ENCODE results near the gene AEBP1. TPM values are rescaled to one million over a fixed set of nuclear protein-coding genes. Genes with fewer than 3 reads are reported as not detected.

Gene AEBP1
- 100 to 1,000 TPM in 4 of 10 donors, 10 to 100 TPM in 6; 58.9 to 135 (median 84.9) TPM for polyA plus RNA-seq (ENCODE audit: insufficient read length in 10 of 10)
- long read RNA-seq, donor 1, full-length matches to known transcripts, result 12 of 34 reads
- long read RNA-seq, donor 1, partial matches to known transcripts, result 22 of 34 reads
- long read RNA-seq, donor 1, other reads (novel, unspliced or antisense), result 0 of 34 reads
- long read RNA-seq, donor 2, full-length matches to known transcripts, result 3 of 19 reads
- long read RNA-seq, donor 2, partial matches to known transcripts, result 16 of 19 reads
- long read RNA-seq, donor 2, other reads (novel, unspliced or antisense), result 0 of 19 reads
- long read RNA-seq, donor 3, result 0 reads
- long read RNA-seq, donor 4, full-length matches to known transcripts, result 4 of 9 reads
- long read RNA-seq, donor 4, partial matches to known transcripts, result 5 of 9 reads
- long read RNA-seq, donor 4, other reads (novel, unspliced or antisense), result 0 of 9 reads
- long read RNA-seq, donor 5, partial matches to known transcripts, result 71 of 71 reads
- long read RNA-seq, donor 5, other reads (novel, unspliced or antisense), result 0 of 71 reads
- long read RNA-seq, donor 6, full-length matches to known transcripts, result 11 of 56 reads
- long read RNA-seq, donor 6, partial matches to known transcripts, result 45 of 56 reads
- long read RNA-seq, donor 6, other reads (novel, unspliced or antisense), result 0 of 56 reads
- long read RNA-seq, donor 7, full-length matches to known transcripts, result 9 of 26 reads
- long read RNA-seq, donor 7, partial matches to known transcripts, result 17 of 26 reads
- long read RNA-seq, donor 7, other reads (novel, unspliced or antisense), result 0 of 26 reads
- long read RNA-seq, donor 8, full-length matches to known transcripts, result 4 of 42 reads
- long read RNA-seq, donor 8, partial matches to known transcripts, result 38 of 42 reads
- long read RNA-seq, donor 8, other reads (novel, unspliced or antisense), result 0 of 42 reads
- long read RNA-seq, donor 9, partial matches to known transcripts, result 0 of 2 reads
- long read RNA-seq, donor 9, other reads (novel, unspliced or antisense), result 0 of 2 reads

DNA sequence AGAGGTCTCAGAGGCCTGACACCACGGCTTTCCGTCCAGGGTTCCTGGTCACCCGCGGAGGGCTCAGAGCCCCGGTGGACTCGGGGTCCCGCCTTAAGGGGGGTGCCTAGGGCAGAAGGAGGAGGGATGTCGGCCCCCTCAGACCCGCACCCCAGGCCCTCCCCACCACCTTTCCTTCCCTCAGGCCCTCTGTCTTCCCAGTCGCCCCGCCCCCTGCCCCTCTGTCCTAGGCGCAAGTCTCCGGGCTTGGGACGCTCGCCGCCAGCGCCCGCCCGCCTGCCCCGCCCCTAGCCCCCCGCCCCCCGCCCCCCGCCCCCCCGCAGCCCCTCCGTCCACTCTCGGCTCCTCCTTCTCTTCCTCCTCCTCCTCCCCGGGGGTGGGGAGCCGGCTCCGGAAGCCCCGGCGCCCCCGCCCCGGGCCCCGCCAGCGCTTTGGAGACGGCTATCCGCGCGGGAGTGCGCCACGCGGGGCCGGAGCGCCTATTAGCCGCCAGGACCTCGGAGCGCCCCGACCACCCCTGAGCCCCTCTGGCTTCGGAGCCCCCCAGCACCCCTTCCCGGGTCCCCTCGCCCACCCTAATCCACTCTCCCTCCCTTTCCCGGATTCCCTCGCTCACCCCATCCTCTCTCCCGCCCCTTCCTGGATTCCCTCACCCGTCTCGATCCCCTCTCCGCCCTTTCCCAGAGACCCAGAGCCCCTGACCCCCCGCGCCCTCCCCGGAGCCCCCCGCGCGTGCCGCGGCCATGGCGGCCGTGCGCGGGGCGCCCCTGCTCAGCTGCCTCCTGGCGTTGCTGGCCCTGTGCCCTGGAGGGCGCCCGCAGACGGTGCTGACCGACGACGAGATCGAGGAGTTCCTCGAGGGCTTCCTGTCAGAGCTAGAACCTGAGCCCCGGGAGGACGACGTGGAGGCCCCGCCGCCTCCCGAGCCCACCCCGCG, at the start of gene AEBP1:
TSS of gene AEBP1 (plus strand) at position 423 of the 937 bp plus-strand sequence. CDS start at position 744, 321 bp downstream.
- peak in 2 of 3 donors; percentile 57 to 79 for DNase-seq

DNA sequence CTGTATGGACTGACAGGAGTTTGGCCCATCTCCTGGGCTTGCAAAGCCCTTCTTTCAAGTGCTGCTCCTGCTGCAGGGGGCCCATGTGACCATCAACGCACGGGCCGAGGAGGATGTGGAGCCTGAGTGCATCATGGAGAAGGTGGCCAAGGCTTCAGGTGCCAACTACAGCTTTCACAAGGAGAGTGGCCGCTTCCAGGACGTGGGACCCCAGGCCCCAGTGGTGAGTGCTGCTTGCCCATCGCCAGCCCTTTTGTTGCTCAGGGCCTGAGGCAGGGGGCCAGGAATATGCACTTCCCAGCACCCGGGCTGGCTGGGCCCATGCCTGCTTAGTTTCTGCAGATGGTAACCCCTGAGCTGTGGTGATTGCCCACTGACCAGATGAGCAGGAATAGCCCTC, 47.5 kb upstream of the AEBP1 start:
- DNase-seq, result no peak

DNA sequence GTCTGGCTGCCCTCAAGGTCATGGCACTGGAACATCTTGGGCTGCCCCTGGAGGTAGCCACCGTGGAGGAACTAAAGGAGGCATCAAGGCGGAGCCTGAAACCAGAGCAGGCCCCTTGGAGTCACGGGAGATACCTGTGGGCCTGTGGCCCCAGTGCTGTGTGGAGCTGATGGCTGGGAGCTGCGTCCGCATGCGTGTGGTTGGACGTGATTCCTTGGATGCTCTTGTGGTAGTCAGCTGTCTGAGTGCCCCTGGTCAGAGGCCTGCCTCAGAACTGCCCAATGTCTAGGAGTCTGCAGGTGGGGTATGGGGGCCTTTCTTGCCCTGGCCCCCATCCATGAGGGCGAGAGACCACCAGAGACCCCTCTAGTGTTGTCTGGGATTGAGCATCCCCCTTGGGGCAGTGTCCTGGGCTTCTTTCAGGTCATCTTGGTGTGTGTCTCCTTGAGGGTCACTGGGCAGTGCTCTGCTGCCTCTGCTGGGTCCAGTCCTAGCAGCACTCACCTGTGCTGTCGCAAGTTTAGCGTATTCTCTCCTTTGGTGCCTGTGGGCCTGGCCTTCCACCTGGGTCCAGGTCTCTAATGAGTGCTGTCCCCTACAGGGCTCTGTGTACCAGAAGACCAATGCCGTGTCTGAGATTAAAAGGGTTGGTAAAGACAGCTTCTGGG, 46.8 kb upstream of the AEBP1 start:
- no peak for DNase-seq

DNA sequence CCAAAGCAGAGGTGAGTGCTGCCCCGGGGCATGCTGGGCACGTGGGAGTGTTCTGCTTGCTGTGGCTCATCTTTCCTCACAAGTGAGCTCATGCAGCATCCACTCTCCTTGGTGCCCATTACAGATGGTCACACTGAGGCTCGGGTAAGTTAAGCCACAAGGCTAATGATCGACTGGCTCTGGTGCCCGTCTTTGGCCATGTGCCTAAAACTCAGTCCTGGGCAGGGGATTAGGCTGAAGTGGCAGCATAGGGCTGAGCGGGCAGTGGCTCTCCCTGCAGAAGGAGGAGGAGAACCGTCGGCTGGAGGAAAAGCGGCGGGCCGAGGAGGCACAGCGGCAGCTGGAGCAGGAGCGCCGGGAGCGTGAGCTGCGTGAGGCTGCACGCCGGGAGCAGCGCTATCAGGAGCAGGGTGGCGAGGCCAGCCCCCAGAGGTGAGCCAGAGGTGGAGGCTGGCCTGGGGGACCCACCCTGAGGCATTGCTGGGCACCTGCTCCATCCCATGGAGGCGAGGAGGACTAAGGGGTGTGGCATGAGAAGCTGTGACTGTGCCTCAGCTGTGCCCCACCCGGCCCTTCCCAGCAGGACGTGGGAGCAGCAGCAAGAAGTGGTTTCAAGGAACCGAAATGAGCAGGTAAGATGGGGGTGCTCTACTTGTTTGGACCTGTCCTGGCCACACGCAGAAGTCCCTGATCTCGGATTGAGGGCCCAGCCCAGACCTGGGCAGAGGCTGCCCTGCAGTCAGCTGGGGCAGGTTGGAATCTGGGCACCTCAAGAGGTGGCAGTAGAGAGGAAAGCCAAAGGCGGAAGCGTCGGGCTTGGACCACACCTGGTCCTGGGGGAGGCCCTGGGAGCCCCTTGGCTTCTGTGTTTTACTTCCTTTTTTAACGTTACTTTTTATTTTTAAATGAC, 46.0 kb upstream of the AEBP1 start:
- DNase-seq, result no peak

DNA sequence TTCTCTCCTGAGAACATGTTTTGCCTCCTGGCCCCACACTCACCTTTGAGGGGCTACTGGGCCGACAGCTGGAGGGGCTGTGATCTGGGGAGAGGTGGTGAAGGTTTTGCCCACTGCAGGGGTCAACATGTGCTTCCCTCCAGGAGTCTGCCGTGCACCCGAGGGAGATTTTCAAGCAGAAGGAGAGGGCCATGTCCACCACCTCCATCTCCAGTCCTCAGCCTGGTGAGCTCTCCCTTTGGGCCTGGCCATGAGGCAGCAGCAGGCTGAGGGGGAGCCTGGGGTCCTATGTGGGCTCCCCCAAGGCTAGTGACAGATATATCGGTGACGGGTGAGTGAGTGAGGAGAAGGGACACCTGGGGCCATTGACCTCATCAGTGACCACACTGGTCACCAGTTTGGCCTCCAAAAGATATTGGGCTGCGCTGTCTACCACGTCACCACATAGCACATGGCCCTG, 45.4 kb upstream of the AEBP1 start:
- DNase-seq, result no peak

DNA sequence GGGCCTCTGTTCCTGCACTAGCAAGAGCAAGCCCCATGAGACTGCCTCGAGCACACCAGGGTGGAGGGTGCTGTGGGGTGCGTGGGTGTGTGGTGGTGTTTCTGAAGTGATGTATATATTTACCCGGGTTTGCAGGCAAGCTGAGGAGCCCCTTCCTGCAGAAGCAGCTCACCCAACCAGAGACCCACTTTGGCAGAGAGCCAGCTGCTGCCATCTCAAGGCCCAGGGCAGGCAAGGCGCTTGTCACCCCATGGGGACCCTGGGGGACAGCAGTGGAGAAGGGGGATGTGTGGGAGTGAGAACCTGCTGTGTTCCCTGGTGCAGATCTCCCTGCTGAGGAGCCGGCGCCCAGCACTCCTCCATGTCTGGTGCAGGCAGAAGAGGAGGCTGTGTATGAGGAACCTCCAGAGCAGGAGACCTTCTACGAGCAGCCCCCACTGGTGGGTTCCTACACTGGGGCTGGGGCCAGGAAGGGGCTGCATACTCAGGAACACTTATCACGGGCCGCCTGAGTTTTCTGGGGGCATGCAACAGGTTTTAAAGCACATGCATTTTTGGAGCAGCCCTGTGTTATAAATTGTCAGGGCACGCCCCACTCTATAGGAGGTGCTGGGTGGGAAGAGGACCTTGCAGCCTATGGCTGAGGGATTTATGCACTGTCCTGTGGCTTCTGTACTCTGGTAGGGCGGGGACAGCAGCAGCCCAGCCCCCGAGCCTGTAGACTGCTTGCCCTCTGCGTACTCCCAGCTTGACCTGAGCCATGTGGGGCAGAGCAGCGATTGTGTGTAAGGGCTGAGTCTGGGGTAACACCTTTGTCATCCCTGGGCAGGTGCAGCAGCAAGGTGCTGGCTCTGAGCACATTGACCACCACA, 44.7 kb upstream of the AEBP1 start:
- DNase-seq, result no peak

DNA sequence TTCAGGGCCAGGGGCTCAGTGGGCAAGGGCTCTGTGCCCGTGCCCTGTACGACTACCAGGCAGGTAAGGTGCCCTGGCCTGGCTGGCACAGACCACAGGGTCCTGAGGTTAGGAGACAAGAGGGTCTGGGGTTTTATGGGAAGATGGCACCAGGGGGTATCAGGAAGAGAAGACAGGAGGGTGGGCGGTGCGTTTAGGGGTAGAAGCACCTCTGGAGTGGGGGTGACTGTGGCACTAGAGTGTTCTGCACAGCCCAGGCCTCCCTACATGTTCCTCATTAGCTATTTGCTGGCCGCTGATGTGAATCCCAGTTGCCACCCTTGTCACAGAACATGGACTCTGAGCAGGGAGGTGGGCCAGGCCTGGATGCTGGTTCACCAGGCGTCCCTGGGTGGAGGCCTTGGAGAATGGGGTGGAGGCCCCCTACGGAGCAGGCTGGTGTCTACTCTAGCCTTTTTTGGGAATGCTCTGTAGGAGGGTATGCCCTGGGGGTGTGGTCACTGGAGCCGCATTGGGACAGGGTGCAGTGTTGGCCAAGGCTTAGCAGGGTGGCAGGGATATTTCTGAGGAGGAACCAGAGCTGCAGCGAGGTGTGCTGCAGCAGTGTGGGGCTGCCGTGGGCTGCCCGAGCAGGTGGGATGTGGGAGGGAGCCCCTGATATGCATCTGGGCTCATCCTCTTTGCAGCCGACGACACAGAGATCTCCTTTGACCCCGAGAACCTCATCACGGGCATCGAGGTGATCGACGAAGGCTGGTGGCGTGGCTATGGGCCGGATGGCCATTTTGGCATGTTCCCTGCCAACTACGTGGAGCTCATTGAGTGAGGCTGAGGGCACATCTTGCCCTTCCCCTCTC, 43.8 kb upstream of the AEBP1 start:
- no peak for DNase-seq

DNA sequence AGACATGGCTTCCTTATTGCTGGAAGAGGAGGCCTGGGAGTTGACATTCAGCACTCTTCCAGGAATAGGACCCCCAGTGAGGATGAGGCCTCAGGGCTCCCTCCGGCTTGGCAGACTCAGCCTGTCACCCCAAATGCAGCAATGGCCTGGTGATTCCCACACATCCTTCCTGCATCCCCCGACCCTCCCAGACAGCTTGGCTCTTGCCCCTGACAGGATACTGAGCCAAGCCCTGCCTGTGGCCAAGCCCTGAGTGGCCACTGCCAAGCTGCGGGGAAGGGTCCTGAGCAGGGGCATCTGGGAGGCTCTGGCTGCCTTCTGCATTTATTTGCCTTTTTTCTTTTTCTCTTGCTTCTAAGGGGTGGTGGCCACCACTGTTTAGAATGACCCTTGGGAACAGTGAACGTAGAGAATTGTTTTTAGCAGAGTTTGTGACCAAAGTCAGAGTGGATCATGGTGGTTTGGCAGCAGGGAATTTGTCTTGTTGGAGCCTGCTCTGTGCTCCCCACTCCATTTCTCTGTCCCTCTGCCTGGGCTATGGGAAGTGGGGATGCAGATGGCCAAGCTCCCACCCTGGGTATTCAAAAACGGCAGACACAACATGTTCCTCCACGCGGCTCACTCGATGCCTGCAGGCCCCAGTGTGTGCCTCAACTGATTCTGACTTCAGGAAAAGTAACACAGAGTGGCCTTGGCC, 43.0 kb upstream of the AEBP1 start:
- DNase-seq, result no peak

DNA sequence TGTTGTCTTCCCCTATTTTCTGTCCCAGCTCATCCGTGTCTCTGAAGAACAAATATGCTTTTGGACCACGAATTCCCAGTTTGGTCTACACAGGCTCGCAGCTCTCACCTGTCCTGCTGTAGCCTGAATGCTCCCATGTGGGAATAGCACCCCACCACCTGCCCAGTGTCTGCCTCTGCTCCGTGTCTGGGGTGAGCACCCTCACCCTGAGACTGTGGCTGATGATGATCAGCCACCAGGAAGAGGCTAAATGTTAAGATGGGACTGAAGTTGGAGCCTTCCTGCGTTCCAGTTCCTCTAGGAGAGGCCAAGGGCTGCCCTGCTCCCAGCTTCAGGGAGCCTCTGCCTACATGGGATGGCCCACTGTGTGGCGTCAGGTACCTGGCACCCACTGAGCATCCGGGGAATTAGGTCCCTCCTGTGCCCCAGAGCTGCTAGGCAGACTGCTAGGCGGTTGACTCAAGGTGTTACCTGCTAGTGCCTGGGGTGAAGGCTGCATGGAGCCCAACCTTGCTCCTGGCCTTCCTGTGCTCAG, 42.4 kb upstream of the AEBP1 start:
- no peak for DNase-seq

DNA sequence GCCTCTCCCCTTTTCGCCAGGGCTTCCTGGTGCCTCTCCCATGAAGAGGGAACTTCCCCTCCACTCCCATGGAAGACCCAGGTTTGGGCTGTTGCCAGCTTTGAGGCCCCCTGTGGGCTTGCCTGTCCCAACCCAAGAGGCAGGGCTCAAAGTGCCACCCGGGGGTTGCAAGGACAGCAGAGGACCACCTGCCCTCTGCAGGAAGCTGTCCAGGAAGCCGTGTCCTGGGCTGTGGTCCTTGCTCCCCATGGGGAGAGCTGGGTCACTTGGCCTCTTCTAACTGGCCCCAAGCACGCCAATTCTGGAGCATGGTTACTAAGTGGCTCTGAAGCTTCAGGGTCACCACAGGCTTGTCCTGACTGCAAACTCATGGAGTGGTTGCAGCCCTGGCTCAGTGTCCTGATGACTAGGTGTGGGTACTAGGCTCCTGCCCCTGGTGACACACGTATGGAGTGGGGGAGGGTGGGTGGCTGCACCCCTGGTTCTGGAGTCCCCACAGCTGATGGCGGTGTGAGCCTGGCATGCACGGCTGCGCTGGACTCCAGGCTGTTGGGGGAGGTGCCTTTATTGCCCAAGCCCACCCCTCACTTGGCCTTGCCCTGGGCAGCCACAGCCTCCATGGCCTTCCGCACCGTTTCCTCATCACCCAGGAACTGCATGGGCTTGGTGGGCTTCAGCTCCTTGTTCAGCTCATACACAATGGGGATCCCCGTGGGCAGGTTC, 41.8 kb upstream of the AEBP1 start:
- peak in 1 of 3 donors; percentile 18 for DNase-seq

DNA sequence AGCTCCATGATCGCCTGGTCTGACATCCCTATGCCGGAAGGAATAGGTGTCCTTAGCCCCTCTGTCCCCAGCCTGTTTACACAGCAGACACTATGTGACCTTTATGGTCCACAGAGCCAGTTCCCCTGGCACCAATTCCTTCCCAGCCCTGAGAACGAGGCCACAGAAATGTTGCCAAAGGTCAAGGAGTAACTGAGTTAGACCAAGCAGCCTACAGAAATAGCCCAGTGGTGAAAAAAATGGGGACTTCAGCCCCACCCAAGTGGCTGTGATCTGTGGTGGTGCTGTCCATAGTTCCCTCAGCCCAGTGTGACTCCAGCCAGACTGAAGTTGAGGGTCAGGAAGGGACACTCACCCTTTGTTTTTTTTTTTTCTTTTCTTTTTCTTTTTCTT, 41.2 kb upstream of the AEBP1 start:
- DNase-seq, result peak in 1 of 3 donors; percentile 23

DNA sequence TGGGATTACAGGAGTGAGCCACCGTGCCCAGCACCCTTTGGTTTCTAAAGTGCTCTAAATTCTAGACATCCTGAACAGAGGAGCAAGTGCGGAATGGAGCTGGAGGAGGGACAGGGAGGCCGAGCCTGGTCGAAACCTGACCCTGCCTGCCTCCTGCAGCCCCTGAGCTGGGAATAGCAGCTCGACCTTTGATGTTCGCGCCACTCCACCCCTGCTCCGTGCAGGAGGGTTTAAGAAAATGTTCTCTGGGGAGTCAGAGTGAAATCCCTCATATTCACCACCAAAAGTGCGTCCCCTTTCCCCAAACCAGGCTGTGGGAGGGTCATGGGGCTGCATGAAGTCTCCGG, 40.6 kb upstream of the AEBP1 start:
- DNase-seq, result peak in 1 of 3 donors; percentile 23

DNA sequence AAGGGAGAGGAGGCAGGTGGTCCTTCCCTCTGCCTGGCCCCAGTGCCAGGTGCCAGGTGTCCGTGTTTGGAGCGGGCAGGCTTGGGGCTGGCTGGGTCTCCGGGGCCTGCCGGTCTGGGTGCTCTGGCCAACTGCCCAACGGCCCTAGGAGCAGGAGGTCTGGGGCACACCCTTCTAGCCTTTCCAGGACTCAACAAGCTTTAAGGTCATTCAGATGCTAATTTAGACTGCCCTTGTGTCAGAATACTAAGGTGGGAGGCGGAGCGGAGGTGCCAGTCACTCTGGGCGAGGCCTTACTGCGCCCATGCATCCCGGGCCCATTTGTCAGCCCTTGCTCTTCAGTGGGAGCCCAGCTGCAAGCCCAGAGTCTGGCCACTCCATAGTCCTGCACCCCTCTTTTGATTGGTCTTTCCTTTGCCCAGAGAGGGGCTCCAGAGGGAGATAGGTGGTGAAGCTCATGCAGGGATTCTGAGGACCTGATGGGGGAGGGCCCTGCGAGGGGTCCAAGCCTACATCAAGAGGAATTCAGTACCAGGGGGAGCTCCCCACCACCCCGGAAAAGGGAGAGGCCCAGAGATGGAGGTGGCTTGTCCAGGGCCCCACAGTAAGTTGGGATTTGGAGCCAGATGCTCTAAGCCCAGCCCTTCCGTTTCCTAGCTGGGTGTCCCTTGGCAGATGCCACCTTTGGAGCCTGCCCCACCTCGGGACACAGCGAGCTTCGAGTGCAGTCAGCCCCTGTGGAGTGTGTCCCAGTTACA, 40.1 kb upstream of the AEBP1 start:
- peak in 1 of 3 donors; percentile 17 for DNase-seq

DNA sequence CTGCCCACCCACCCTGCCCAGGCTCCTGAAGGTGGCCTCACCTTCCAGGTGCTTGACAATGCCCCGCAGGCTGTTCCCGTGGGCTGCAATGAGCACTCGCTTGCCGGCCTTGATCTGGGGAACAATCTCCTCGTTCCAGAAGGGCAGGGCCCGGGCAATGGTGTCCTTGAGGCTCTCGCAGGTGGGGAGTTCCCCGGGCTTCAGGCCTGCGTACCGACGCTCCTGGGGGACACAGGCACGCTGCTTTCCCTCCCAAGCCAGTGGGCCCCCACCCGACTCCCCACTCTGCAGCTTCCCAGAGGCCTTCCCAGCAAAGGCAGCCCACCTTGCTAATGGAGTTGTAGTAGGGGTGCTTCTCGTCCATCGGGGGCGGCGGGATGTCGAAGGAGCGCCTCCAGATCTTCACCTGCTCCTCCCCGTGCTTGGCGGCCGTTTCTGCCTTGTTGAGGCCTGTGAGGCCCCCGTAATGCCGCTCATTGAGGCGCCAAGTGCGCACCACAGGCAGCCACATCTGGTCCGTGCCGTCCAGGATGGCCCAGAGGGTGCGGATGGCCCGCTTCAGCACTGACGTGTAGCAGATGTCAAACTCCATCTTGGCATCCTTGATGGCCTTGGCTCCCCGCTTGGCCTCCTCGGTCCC, 39.2 kb upstream of the AEBP1 start:
- peak in 1 of 3 donors; percentile 32 for DNase-seq
